ENCODE measurements around the gene KRTAP10-9.
"Not testable (repeated sequence)": the region's sequence is repeated elsewhere in the genome, so short reads cannot be mapped to it uniquely, and the experiment has no call there.

KRTAP10-9 gene

DNA sequence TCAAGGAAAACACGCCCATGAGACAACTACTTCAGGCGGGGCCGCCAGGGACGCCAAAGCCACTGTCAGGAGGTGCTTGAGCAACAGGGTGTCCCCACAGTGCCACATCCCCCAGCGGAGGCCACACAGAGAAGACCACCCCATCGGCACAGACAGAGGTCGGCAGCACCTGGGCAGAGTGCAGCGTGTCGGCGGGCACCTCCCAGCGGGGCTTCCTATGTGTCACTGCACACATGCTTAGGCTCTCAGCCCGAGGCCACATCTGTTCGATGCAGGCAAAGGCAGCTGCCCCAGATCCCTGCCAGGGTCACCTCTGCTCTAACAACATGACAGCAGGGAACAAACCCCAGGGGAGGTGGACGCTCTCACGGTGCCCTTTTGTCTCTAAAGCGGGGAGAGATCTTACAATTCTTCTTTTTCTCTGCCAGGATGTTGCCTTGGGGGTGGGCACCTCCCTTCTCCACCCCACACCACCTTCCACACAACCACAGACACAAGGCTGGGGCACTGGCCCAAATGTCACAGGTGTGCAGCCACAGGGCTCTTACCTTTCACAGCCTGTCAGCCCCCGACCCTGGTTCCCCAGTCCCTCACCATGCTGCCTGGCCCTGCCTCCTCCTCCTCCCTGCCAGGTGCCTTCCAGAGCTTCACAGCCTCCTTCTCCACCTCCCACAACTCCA, 10.8 kb upstream of the KRTAP10-9 start:
- DNase-seq: no peak

DNA sequence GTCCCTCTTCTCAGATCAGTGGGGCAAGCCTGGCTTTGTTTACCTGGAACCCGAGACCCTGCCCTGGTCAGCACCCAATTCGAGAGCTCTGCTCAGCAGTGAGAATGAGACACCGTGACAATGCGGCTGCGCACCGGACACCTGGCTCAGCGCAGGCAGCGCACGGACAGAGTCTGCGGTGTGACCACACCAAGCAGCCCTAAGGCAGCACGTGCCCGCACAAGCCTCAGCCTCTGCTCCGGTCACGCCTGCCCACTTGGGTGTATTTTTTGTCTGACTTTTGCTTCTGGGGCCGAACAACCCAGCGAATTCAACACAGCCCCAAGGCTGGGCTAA, 10.3 kb upstream of the KRTAP10-9 start:
- no peak for DNase-seq

DNA sequence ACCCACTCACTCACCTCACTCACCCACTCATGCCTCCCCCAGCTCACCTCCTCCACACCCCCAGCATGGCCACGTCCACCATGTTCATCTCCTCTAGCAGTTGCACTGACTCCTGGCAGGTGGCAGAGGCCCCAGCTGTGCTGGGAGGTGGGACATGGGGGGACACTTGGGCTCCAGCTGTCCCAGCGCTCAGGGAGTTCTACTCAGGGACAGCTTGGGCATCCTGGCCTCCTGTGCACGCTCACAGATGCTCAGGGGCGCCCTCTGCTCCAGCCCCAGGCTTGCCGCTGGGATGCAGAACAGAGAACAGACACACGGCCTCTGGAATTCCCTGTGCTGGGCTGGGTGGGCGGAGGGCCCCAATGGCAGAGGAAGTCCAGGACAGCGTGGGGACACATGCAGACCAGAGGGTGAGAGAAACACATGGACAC, 9.8 kb upstream of the KRTAP10-9 start:
- DNase-seq: no peak

DNA sequence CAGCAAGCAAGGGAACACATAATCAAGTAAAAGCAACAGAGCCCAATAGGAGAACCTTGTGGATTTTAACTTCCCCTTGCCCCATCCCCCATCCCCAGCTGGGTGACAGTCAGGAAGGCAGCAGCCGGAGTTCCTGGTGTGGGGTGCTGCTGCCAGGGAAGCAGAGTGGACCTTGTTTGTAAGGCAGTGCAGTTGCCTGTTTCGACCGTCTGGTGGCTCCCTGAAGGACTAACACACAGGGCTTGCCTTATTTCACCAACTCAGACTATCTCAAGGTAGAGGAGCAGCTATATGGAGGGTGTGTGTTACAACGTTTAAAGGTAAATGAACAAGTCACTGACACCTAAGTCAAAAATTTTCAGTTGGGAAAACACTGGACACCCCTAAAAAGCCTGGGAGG, 8.4 kb upstream of the KRTAP10-9 start:
- no peak for DNase-seq

DNA sequence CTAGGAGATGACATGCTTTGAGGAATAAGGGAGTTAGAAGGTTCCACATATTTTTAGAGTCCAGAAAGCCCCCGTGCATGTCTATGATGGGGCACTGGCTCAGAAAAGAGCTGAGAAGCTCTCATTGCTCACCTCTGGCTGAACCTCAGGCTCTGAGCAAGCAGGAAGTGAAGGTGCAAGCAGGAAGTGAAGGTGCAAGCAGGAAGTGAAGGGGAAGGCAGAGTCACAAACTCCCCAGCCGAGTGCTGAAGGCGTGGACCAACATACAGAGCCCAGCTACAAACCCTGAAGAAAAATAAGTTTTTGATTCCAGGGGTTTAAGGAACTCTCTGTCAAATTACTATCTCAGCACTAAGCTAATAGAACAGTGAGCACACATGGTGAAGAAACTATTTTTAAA, 8.0 kb upstream of the KRTAP10-9 start:
- no peak for DNase-seq

DNA sequence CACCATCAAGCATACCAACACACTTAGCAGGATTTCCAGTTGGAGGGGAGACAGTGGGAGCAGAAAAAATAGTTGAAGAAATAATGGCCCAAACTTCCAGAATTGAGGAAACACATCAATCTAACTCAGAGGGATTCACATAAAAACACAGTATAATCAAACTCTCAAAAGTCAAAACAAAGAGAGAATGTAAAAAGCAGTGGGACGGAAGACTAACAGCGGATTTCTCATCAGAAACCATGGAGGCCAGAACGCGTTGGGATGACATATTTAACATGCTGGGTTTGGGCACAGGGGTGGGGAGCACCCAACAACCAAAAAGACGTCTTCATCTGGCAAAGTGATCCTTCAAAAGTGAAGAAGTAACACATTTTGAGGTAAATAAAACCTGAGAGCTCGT, 7.0 kb upstream of the KRTAP10-9 start:
- DNase-seq: no peak

DNA sequence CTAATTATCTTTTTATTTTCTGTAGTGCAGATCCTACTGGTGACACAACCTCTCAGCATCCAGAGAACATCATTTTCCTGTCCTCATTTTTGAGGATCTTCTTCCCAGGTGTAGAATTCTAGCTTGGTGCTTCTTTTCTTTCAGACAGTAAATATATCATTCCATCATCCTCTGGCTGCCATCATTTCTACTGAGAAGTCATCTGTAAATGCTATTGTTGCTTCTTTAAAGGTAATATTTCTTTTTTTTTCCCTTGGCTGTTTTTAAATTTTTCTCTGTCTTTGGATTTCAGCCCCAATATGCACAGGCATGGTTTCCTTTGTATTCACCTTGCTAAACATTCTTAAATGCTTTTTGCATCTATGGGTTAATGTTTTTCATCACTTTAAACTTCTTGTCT, 3.3 kb upstream of the KRTAP10-9 start:
- no peak for DNase-seq

DNA sequence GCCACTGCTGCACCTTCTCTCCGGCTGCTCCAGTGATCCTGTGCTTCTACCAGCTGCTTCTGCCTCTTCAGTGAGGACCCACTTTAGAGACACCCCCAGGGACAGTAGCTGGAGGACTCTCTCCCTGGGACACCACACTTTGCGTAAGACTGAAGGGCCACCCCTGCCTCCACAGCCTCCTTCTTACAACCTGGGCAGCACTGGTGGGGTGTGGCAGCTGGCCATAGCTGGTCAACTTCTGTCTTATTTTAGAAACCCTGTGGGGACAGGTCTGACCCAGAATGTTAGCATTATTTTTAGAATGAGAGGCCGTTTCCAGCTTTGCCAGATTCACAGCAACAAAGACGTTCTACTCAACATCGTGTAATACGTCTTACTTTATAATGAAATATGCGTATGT, 1.1 kb upstream of the KRTAP10-9 start:
- DNase-seq: no peak

DNA sequence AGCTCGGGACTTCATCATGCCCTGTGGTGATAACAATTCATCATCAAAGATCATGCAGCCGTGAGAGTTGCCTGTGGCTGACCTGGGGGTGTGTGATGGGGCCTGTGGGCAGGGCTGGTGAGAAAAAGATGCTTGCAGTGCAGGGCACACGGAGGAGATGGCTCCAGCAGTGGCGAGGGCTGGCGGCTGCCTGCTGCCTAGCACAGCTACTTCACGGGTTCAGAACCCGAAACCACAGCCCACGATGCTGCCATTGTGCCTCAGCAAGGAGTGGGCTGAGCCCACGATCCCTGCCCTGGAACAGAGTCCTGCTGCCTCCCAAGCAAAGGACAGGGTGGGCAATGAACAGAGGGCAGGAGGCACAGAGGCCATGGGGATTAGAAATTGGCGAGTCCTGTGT, 631 bp upstream of the KRTAP10-9 start:
- DNase-seq: no peak

DNA sequence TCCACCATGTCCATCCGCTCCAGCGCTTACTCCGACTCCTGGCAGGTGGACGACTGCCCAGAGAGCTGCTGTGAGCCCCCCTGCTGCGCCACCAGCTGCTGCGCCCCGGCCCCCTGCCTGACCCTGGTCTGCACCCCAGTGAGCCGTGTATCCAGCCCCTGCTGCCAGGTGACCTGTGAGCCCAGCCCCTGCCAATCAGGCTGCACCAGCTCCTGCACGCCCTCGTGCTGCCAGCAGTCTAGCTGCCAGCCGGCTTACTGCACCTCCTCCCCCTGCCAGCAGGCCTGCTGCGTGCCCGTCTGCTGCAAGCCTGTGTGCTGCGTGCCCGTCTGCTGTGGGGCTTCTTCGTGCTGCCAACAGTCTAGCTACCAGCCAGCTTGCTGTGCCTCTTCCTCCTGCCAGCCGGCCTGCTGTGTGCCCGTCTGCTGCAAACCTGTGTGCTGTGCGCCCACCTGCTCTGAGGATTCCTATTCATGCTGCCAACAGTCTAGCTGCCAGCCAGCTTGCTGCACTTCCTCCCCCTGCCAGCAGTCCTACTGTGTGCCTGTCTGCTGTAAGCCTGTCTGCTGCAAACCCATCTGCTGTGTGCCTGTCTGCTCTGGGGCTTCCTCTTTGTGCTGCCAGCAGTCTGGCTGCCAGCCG, 409 bp downstream of the KRTAP10-9 start:
- not testable (repeated sequence) for DNase-seq

DNA sequence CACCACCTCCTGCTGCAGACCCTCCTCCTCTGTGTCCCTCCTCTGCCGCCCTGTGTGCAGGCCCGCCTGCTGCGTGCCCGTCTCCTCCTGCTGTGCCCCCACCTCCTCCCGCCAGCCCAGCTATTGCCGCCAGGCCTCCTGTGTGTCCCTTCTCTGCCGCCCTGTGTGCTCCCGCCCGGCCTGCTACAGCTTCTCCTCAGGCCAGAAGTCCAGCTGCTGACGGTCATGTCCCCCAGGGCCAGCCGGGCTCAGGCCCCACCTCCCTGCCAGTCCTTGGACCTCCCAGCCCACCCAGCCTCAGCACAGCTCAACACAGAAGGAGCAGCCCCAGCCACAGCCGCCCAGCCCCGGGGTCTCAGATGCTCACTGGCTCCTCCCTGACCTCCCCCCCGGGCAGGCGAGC, 939 bp downstream of the KRTAP10-9 start:
- not testable (repeated sequence) for DNase-seq

DNA sequence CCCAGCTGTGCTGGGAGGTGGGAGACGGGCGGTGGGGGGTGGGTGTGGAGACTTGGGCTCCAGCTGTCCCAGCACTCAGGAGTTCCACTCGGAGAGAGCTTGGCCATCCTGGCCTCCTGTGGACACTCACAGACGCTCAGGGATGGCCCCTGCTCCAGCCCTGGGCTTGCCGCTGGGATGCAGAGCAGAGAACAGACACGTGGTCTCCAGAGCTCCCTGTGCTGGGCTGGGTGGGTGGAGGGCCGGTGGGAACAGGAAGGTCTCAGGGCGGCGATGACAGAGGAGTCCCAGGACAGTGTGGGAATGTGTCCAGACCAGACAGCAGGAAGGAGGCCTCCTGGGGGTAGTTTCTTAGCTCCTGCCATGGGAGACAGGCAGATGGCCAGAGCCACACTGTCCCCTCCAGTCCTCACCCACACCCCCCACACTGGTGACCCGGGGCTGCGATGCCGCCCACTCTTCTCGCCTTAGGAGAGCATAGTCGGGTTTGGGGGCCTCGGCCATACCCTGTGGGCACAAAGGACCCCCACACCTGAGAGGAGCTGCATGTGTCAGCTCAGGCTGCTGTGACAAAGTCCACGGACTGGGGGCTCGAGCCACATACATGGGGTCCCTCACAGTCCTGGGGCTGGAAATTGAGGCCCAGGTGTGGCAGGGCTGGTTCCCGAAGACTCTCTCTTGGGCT, 2.0 kb downstream of the KRTAP10-9 start:
- DNase-seq: no peak

DNA sequence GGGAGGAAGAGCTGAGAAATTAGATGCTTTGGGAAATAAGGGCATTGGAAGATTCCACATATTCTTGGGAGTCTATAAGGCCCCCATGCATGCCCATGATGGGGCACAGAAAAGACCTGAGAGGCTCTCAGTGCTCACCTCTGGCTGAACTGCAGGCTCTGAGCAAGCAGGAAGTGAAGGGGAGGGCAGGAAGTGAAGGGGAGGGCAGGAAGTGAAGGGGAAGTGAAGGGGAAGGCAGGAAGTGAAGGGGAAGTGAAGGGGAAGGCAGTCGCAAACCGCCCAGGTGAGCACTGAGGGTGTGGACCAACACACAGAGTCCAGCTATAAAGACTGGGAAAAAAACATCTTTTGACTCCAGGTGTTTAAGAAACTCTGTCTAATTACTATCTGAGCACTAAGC, 3.5 kb downstream of the KRTAP10-9 start:
- DNase-seq: no peak

DNA sequence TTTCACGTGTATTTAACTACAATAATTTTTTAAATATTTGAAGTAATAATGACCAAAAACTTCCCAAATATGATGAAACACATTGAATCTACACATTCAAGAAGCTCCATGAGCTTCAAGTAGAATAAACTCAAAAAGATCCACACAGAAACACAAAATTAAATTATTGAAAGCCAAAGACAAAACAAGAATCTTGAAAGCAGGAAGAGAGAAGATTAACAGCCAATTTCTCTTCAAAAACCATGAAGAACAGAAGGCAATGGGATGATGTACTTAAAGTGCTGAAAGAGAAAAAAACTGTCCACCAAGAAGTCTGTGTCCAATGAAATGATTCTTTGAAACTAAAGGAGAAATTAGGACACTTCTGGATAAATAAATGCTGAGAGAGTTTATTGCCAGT, 5.2 kb downstream of the KRTAP10-9 start:
- DNase-seq: no peak

DNA sequence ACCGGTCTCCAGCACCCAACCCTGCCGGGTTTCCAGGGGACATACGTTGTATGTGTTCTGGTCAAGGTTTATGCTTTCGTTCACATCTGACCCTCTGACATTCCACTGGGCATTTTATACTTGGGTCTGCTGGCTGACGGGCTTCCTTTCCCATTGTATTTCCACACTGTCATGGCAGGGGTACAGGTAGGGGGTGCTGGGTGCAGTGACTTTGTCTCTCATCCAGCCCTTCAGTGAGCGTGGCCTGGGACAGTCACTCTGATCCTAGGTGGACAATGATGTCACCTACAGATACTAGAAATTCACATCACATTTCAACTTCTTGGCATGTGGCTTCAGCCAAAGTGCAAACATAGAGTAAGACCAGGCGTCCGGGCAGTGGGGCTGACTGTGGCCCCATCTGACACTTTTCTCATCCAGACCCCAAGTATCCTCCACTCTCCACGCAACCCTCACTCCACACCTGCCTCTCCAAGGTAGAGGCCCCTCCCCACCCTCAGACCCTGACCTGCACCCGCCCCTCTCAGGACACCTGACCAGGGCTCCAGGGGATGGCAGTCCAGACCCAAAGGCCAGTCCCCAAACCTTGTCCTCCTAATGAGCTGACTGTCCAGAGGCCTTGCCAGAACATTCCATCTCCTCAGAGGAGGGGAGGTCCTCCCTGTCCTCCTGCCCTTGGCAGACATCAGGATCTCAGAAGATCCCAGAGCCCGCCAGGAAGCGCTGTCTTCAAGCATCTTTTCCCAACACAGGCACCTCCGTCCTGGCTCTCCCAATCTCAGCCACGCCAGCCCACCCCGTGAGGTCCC, 9.5 kb downstream of the KRTAP10-9 start:
- no peak for DNase-seq

DNA sequence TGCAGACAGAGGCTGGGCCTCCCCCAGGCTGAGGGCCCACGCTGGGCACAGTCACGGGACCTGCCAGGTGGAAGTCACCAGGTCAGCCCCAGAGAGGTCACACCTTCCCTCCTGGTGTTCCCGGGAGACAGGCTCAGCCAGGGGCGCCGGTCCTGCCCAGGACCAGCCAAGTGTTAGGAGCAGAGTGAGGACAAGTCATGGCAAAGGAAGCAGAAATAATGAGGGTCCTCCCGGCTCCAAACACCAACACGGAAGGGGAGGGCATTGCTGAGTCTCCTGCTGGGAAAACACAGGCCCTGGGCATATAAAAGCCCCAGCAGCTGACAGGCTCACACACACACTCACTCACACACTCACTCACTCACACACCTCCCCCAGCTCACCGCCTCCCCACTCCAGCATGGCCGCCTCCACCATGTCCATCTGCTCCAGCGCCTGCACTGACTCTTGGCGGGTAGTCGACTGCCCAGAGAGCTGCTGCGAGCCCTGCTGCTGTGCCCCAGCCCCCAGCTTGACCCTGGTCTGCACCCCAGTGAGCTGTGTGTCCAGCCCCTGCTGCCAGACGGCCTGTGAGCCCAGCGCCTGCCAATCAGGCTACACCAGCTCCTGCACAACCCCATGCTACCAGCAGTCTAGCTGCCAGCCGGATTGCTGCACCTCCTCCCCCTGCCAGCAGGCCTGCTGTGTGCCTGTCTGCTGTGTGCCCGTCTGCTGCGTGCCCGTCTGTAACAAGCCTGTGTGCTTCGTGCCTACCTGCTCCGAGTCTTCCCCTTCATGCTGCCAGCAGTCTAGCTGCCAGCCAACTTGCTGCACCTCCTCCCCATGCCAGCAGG, 10.3 kb downstream of the KRTAP10-9 start, which contains the start of gene KRTAP10-10:
KRTAP10-10 (plus strand) TSS at position 339 of the 833 bp plus-strand sequence; CDS start at position 401, 62 bp downstream.
- DNase-seq: no peak

DNA sequence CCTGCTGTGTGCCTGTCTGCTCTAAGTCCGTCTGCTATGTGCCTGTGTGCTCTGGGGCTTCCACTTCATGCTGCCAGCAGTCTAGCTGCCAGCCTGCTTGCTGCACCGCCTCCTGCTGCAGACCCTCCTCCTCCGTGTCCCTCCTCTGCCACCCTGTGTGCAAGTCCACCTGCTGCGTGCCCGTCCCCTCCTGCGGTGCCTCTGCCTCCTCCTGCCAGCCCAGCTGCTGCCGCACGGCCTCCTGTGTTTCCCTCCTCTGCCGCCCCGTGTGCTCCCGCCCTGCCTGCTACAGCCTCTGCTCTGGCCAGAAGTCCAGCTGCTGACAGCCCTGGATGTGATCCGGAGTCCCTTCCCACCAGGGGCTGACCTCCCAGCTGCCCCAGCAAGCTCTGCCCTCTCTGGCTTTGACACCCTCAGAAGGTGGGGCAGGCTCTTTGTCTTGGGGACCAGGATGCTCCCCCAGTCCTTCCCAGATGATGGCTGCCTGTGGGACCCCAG, 11.0 kb downstream of the KRTAP10-9 start:
- DNase-seq: not testable (repeated sequence)

DNA sequence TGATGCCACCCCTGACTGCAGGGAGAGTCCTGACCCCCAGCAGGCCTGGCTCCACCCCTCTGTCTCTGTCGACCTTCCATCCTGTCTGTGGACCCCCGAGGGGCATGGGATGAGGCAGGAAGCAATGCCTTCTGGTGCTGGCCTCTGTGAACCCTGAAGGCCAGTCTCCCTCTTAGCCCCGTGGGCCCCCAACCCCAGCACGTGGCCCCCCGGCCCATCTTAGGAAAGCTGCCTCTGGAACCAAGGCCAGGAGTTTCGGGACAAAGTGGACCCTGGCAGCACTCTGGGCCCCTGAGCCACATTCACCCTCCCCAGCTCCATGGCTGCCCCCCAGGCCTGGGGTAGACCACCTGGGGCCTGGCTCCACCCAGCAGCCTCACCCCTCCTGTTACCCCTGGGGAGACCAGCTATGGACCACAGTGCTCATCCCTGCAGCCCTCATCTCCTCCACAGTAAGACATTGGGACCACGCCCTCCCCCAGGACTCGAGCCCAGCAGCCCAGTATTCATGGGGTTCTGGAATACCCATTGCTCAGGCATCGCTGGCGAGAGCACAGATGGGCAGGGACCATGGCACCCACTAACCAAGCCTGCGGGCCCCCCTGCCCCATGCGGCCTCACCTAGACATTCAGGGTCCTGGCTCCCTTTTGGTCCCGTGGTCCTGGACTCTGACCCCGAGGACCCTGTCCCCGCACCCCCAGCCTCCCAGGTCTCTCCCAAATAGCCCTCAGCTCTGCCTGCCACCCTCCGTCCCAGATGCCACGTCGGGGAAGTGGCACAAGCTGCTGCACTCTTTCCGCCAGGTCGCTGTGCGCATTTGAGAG, 11.8 kb downstream of the KRTAP10-9 start:
- DNase-seq: not testable (repeated sequence)

DNA sequence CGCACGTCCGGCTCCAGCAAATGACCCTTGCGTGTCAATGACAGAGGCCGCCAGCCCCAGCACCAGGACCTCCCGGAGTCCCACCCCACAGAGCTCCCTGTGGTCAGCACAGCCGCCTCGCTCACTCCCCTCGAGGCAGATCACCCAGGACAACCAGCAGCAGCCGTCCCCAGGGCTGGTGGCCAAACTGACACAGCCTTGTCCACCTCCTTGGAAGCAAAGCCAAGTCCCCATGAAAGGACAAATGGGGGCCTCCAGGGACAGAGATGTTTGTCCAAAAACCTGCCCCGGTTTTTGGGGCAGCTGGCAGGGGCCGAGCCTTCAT, 12.4 kb downstream of the KRTAP10-9 start:
- no peak for DNase-seq

DNA sequence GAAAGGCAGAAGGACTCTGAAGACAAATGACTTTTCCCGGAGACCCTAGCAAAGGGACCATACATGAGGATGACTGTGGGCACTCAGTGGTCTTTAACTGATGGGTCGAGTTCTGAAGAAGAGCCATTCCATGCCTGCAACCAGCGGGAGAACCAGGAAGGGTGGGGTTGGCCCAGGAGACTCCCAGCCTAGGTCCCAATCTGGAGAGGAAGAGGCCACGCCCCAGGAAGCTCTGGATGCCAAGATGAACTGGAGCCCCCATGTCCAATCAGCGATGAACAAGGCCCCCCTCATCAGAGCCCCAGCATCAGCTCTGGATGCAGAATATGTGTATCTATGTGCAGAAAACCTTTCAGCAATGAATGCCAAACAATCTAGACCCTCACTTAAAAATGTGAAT, 13.9 kb downstream of the KRTAP10-9 start:
- DNase-seq: no peak

DNA sequence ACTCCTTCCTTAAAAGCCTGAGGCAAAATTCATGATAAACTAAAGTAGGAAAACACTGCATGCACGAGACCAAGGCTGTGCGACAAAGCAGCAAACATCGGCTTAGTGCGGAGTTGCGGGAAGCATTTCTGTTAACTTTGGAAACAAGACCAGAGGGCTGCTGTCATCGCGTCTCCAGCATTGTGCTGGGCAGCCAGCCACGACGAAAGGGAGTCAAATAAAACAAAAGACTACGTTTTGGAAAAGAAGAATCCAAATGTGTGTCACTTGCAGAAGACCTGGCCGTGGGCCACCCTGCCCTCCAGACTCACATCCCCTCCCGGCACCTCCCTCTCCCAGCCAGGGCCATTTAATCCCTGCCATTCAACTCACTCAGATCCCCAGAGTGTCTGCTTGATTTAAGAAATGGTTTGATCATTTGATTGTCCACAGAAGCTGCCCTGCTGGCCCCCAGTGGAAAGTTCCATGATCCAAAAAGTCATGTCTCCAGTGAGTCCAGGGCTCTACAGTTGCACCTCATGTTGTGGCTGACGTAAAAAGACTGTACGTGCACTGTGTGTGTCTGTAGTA, 16.9 kb downstream of the KRTAP10-9 start:
- DNase-seq: no peak

All from NCI-H82 (cell line).